RWPE1 (cell line): ENCODE results near the gene IFITM5.

Experiments used
- CTCF ChIA-PET: fragments of 350-600 bp; sonication (Branson Sonifier 250); formaldehyde crosslinking; extraction: SDS; loops from one replicate; lab custom pipeline; 2021; lab: Yijun Ruan, JAX
- POLR2A ChIA-PET: fragments of 400-600 bp; formaldehyde crosslinking; extraction: SDS; loops from one replicate; lab custom pipeline; 2020; ENCODE audit warnings: antibody characterized with exemption; ENCODE audit not compliant: low non-redundant PET; lab: Yijun Ruan, JAX
- DNase-seq: peaks from one replicate; pipeline ENCODE4 v3.0.0; 2012; ENCODE audit warnings: low spot score
- H3K27ac ChIP-seq: fragments of 450-650 bp; 2 replicates; pipeline ENCODE4 v1.5.1; 2017
- CTCF ChIP-seq: fragments of 450-650 bp; conservative IDR thresholded peaks from 2 replicates; pipeline ENCODE4 v1.5.1; 2017; ENCODE audit warnings: low read depth, mild to moderate bottlenecking

Gene IFITM5

GRCh38 chr11:306645-307371 is 7.5 kb upstream of the IFITM5 start:
- CTCF ChIA-PET, result no interaction called here
- DNase-seq, result no peak
- POLR2A ChIA-PET, result no interaction called here

GRCh38 chr11:305844-306211 is 6.5 kb upstream of the IFITM5 start:
- H3K27ac ChIP-seq, result peak overlapping the region; percentile 91
- DNase-seq, result no peak
- POLR2A ChIA-PET, result no interaction called here
- CTCF ChIA-PET, result interaction anchor here (1.1 kb wide), 1 partner anchor 16 kb away, joined by 4 read pairs; no protein-coding TSS in a partner anchor
- TF ChIP-seq CTCF, result no peak

More at GRCh38 chr11:306645-307371, 7.5 kb upstream of the IFITM5 start:
- H3K27ac ChIP-seq, result peak overlapping the region; percentile 91
- no peak for TF ChIP-seq CTCF

- H3K27ac ChIP-seq, result no peak overlapping the region
- peak; percentile 74 for DNase-seq
- POLR2A ChIA-PET, result no interaction called here
- CTCF ChIA-PET, result interaction anchor here (0.6 to 1.1 kb wide), 7 partner anchors 14 to 93 kb away, joined by 3 to 9 read pairs (median 4); partner anchors contain the start of gene PSMD13
- TF ChIP-seq CTCF, result peak; percentile 80
Measured at GRCh38 chr11:304915-305843, 5.9 kb upstream of the IFITM5 start.

GRCh38 chr11:304061-304506 is 4.8 kb upstream of the IFITM5 start:
- CTCF ChIA-PET, result interaction anchor here (0.6 to 1.0 kb wide), 5 partner anchors 46 to 92 kb away, joined by 3 to 9 read pairs (median 4); partner anchors contain the start of gene PSMD13
- TF ChIP-seq CTCF, result no peak
- H3K27ac ChIP-seq, result no peak overlapping the region
- POLR2A ChIA-PET, result no interaction called here
- no peak for DNase-seq

GRCh38 chr11:303363-303762 is 4.0 kb upstream of the IFITM5 start:
- no peak overlapping the region for H3K27ac ChIP-seq
- POLR2A ChIA-PET, result no interaction called here
- no peak for TF ChIP-seq CTCF
- DNase-seq, result no peak
- CTCF ChIA-PET, result no interaction called here
